Natural killer cell (primary cell): ENCODE results near the gene GREB1. TPM values are rescaled to one million over a fixed set of nuclear protein-coding genes. Genes with fewer than 3 reads are reported as not detected.

Experiments used
- ATAC-seq, 3 donors: fragments of 150-1000 bp in 2 of 3; fragments of 200-7000 bp in 1 of 3; cut with Tn5 transposase; 1 replicate in 1 of 3; 2 replicates in 2 of 3; pipeline ENCODE4 v1.10.0; 2021; ENCODE audit warnings: mild to moderate bottlenecking in 2 of 3, moderate library complexity in 2 of 3
- DNase-seq, 2 donors: peaks; one replicate each; pipeline versions ENCODE4 v3.0.0 to v3.0.0-alpha.2; 2013 to 2021; ENCODE audit warnings: mixed read lengths in 1 of 2
- H3K27ac ChIP-seq: one replicate; pipeline ENCODE4 v1.5.1; 2013; ENCODE audit warnings: mild to moderate bottlenecking, low read length
- H3K27me3 ChIP-seq: one replicate; pipeline ENCODE4 v1.6.1; 2013; ENCODE audit warnings: low read length; ENCODE audit not compliant: control insufficient read depth, insufficient read depth
- H3K36me3 ChIP-seq: one replicate; pipeline ENCODE4 v1.6.1; 2013; ENCODE audit warnings: low read length; ENCODE audit not compliant: control insufficient read depth, insufficient read depth
- H3K4me1 ChIP-seq: one replicate; pipeline ENCODE4 v1.6.1; 2013; ENCODE audit warnings: low read length; ENCODE audit not compliant: control insufficient read depth, insufficient read depth
- H3K4me3 ChIP-seq: one replicate; pipeline ENCODE4 v1.5.1; 2013; ENCODE audit warnings: low read length
- H3K9me3 ChIP-seq: one replicate; pipeline ENCODE4 v1.6.1; 2013; ENCODE audit warnings: low read length; ENCODE audit not compliant: control insufficient read depth, insufficient read depth
- H3K27ac Mint-ChIP-seq, 2 donors: one replicate each; pipeline ENCODE4 v1.8.0; 2022; ENCODE audit warnings: mild to moderate bottlenecking in 2 of 2, mixed read lengths in 2 of 2, moderate library complexity in 1 of 2
- H3K27me3 Mint-ChIP-seq, 2 donors: one replicate each; pipeline ENCODE4 v1.8.0; 2022; ENCODE audit warnings: low read depth in 2 of 2, mixed read lengths in 2 of 2
- H3K36me3 Mint-ChIP-seq: one replicate; pipeline ENCODE4 v1.8.0; 2022; ENCODE audit warnings: mixed read lengths
- H3K4me1 Mint-ChIP-seq, 2 donors: one replicate each; pipeline ENCODE4 v1.8.0; 2022; ENCODE audit warnings: mixed read lengths in 2 of 2
- H3K4me3 Mint-ChIP-seq: one replicate; pipeline ENCODE4 v1.8.0; 2022; ENCODE audit warnings: mild to moderate bottlenecking, moderate library complexity, mixed read lengths
- H3K9me3 Mint-ChIP-seq, 2 donors: one replicate each; pipeline ENCODE4 v1.8.0; 2022; ENCODE audit warnings: mixed read lengths in 2 of 2
- CTCF ChIP-seq: fragments of 200-600 bp; IDR thresholded peaks from one replicate; pipeline ENCODE4 v1.8.0; 2022; ENCODE audit warnings: antibody characterized with exemption
- WGBS: methylation state at CpG from one replicate; pipeline ENCODE4 v1.1.7; 2013; ENCODE audit warnings: missing lambda C conversion rate; ENCODE audit not compliant: insufficient coverage; 5-methylcytosine and 5-hydroxymethylcytosine counted together
- intact Hi-C: fragments of 100-400 bp; cut with micrococcal nuclease; formaldehyde crosslinking; loops from one replicate; pipeline ENCODE4 v1.14.2; 2022
- total RNA-seq, 4 donors: library from RNA; stranded (reverse); fragments of 120-200 nt in 1 of 4; gene quantifications; one replicate each; pipeline versions ENCODE4 v1.2.3 to v1.2.4, GENCODE V29; 2013 to 2022

GREB1 gene
- total RNA-seq, 3 donors from 2014 or later (not counting 1 experiment from before 2014, with no cell fraction given), result 0.85 to 2.5 (median 2.4) TPM

DNA sequence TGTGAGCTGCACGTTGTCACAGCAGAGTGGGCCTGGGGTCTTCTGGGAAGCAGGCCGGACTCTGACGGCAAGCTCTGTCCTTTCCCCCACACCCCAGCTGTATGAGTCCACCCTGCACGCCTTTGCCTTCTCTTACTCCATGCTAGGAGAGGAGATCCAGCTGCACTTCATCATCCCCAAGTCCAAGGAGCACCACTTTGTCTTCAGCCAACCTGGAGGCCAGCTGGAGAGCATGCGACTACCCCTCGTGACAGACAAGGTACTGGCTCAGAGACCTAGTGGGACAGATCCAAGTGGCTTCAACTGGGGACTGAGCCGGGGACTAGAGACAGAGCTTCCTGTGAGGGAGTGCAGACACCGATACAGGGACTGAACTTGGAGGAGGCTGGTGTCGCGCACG is 96.0 kb downstream of the GREB1 start:
- Histone ChIP-seq H3K9me3 (no peaks in the 10 kb centered on the region), H3K36me3 (no peaks in the 10 kb centered on the region), H3K27ac (no peak overlapping the region), H3K27me3 (no peaks in the 10 kb centered on the region), H3K4me3 (no peak overlapping the region), H3K4me1 (no peaks in the 10 kb centered on the region)
- intact Hi-C loops, result no loop called here
- H3K36me3 Mint-ChIP-seq, result no peaks in the 10 kb centered on the region
- WGBS, result 91% methylated on average over 11 of the region's 11 CpGs
- no peak overlapping the region for H3K4me3 Mint-ChIP-seq
- DNase-seq (no peak), ATAC-seq (no peak)
- H3K4me1 Mint-ChIP-seq, result no peaks in the 10 kb centered on the region
- no peaks in the 10 kb centered on the region for H3K9me3 Mint-ChIP-seq
- no peak overlapping the region for H3K27ac Mint-ChIP-seq
- no peak for TF ChIP-seq CTCF
- no peaks in the 10 kb centered on the region for H3K27me3 Mint-ChIP-seq

DNA sequence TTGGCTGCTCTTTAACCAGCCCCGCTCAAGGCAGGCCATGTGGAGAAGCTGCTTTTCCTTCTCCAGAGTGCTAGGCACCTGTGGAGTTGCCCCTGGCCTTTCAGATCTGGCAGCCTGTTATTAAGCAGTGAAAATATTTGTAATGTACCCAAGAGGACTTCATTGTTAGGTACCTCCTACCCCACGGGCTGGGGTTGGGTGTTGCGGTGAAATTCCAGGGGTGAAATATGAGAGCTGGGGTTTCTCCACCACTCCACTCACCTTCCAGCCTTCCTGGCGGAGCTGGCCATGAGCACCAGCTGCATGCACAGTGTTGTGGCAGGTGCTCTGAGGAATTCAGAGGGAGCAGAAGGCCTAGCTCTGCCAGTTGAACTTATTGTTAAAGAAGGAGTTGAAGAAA is 97.0 kb downstream of the GREB1 start:
- WGBS, result 100% methylated on average over 1 of the region's 4 CpGs
- no peak overlapping the region for H3K27ac ChIP-seq
- TF ChIP-seq CTCF, result no peak
- Mint-ChIP-seq H3K4me1 (no peaks in the 10 kb centered on the region), H3K9me3 (no peaks in the 10 kb centered on the region), H3K36me3 (no peaks in the 10 kb centered on the region), H3K27ac (no peak overlapping the region), H3K4me3 (no peak overlapping the region), H3K27me3 (no peaks in the 10 kb centered on the region)
- no peak overlapping the region for H3K4me3 ChIP-seq
- no peaks in the 10 kb centered on the region for H3K27me3 ChIP-seq
- H3K9me3 ChIP-seq, result no peaks in the 10 kb centered on the region
- ATAC-seq (no peak), DNase-seq (no peak)
- no peaks in the 10 kb centered on the region for H3K4me1 ChIP-seq
- no peaks in the 10 kb centered on the region for H3K36me3 ChIP-seq
- intact Hi-C loops, result no loop called here

GRCh38 chr2:11631462-11631861 is 97.6 kb downstream of the GREB1 start:
- Histone ChIP-seq H3K4me1 (no peaks in the 10 kb centered on the region), H3K27ac (no peak overlapping the region), H3K9me3 (no peaks in the 10 kb centered on the region), H3K27me3 (no peaks in the 10 kb centered on the region), H3K36me3 (no peaks in the 10 kb centered on the region), H3K4me3 (no peak overlapping the region)
- ATAC-seq (no peak), DNase-seq (no peak)
- Mint-ChIP-seq H3K27me3 (no peaks in the 10 kb centered on the region), H3K4me3 (no peak overlapping the region), H3K27ac (no peak overlapping the region), H3K9me3 (no peaks in the 10 kb centered on the region), H3K36me3 (no peaks in the 10 kb centered on the region), H3K4me1 (no peaks in the 10 kb centered on the region)
- TF ChIP-seq CTCF, result no peak
- WGBS, result 91% methylated on average over 7 of the region's 7 CpGs
- intact Hi-C loops, result no loop called here

DNA sequence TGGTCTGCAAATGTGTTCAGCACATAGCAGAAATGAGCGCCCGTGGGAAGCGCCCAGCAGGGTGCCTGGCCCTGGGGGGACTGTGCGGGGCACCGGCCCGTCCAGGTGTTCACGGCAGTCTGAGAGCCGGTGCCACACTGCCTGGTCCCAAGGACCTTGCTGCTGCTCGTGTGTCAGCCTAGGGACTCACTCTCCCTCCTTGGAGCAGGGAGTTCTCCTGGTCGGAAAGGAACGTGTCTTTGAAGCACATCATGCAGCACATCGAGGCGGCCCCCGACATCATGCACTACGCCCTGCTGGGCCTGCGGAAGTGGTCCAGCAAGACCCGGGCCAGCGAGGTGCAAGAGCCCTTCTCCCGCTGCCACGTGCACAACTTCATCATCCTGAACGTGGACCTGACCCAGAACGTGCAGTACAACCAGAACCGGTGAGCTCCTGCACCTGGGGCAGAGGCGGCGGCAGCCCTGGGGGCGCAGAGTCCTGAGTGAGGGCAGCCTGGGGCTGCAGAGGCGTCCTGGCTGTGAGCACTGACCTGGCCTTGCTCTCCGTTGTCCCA is 100.2 kb downstream of the GREB1 start:
- Histone ChIP-seq H3K36me3 (no peaks in the 10 kb centered on the region), H3K27me3 (no peaks in the 10 kb centered on the region), H3K27ac (no peak overlapping the region), H3K9me3 (no peaks in the 10 kb centered on the region), H3K4me3 (no peak overlapping the region), H3K4me1 (no peaks in the 10 kb centered on the region)
- 92% methylated on average over 28 of the region's 28 CpGs for WGBS
- Mint-ChIP-seq H3K36me3 (no peaks in the 10 kb centered on the region), H3K9me3 (no peaks in the 10 kb centered on the region), H3K27ac (no peak overlapping the region), H3K27me3 (no peaks in the 10 kb centered on the region), H3K4me1 (no peaks in the 10 kb centered on the region), H3K4me3 (no peak overlapping the region)
- no peak for TF ChIP-seq CTCF
- intact Hi-C loops, result no loop called here
- ATAC-seq, result no peak
- no peak for DNase-seq
